HepG2 (cell line): Measurements from ENCODE around the gene PPP1R1A. TPM values are rescaled to one million over a fixed set of nuclear protein-coding genes. Genes with fewer than 3 reads are reported as not detected.
A peak's percentile ranks its signal among the peaks of the same experiment; 100 is the strongest.

Experiments used
- ATAC-seq: fragments of 200-7000 bp; cut with Tn5 transposase; 3 replicates; pipeline ENCODE4 v1.9.1; 2020; ENCODE audit warnings: mild to moderate bottlenecking, moderate library complexity
- BruUV-seq: library from RNA; stranded (reverse); fragments of 400-500 nt; replicated peaks from 2 replicates; lab custom pipeline; 2021; lab: Mats Ljungman, UMichigan
- CTCF ChIA-PET: fragments of 300-600 bp; formaldehyde crosslinking; extraction: SDS; loops from one replicate; lab custom pipeline; 2021; ENCODE audit warnings: low total read pairs, inconsistent platforms, low intra/inter-chr PET ratio; lab: Yijun Ruan, JAX
- POLR2A ChIA-PET: fragments of 350-600 bp; sonication (Branson Sonifier 250); formaldehyde crosslinking; loops from one replicate; lab custom pipeline; 2020; ENCODE audit warnings: antibody characterized with exemption, inconsistent platforms; lab: Yijun Ruan, JAX
- DNase-seq: peaks from one replicate; pipeline ENCODE4 v3.0.0-alpha.2; 2015; ENCODE audit warnings: low spot score
- FAIRE-seq: peaks from 3 replicates; lab custom pipeline; 2011; peaks lifted over from hg19 to GRCh38; lab: Jason Lieb, UNC
- H2AFZ ChIP-seq: one replicate; pipeline ENCODE4 v1.6.1; 2011; ENCODE audit warnings: low read length, inconsistent platforms
- H3K27ac ChIP-seq: fragments of 300-600 bp; 3 replicates; pipeline ENCODE4 v1.8.0; 2011; ENCODE audit warnings: mixed run types, mild to moderate bottlenecking, mixed read lengths, low read length, inconsistent platforms; ENCODE audit not compliant: insufficient read depth; ENCODE audit errors: extremely low read length
- H3K27me3 ChIP-seq, 2 experiments: fragments of 200-600 bp in 1 of 2; 2 replicates in 1 of 2; 3 replicates in 1 of 2; pipeline versions ENCODE4 v1.6.0 to v1.8.0; 2011; ENCODE audit warnings: low read length in 2 of 2, mild to moderate bottlenecking in 2 of 2, moderate library complexity in 2 of 2, inconsistent platforms in 1 of 2; ENCODE audit not compliant: insufficient read depth in 2 of 2, control insufficient read depth in 1 of 2
- H3K36me3 ChIP-seq, 2 experiments: fragments of 200-600 bp in 1 of 2; replicated peaks in 1 of 2; 2 replicates in 1 of 2; 3 replicates in 1 of 2; pipeline versions ENCODE4 v1.5.1 to v1.8.0; 2011; ENCODE audit warnings: low read length in 2 of 2, inconsistent platforms in 1 of 2; ENCODE audit not compliant: insufficient read depth in 2 of 2, control insufficient read depth in 1 of 2
- H3K4me1 ChIP-seq: 2 replicates; pipeline ENCODE4 v1.5.1; 2012; ENCODE audit warnings: low read length, inconsistent platforms; ENCODE audit not compliant: insufficient read depth
- H3K4me2 ChIP-seq: 2 replicates; pipeline ENCODE4 v1.6.0; 2011; ENCODE audit warnings: low read depth, low read length, inconsistent platforms
- H3K4me3 ChIP-seq, 3 experiments: fragments of 200-600 bp in 1 of 3; sonication (generic), shearing (Covaris generic) in 1 of 3; replicated peaks in 1 of 3; 2 replicates each; pipeline ENCODE4 v1.5.1; 2011 to 2016; ENCODE audit warnings: low read length in 3 of 3, inconsistent platforms in 2 of 3, low read depth in 2 of 3, mild to moderate bottlenecking in 2 of 3, control low read depth in 1 of 3, mixed read lengths in 1 of 3; ENCODE audit not compliant: insufficient read depth in 1 of 3
- H3K79me2 ChIP-seq: one replicate; pipeline ENCODE4 v1.6.1; 2011; ENCODE audit warnings: low read length, inconsistent platforms; ENCODE audit not compliant: insufficient read depth
- H3K9ac ChIP-seq: 2 replicates; pipeline ENCODE4 v1.6.0; 2011; ENCODE audit warnings: mild to moderate bottlenecking, low read depth, low read length, inconsistent platforms; ENCODE audit not compliant: insufficient read depth
- H3K9me3 ChIP-seq: 2 replicates; pipeline ENCODE4 v1.5.1; 2012; ENCODE audit warnings: mild to moderate bottlenecking, low read length
- H4K20me1 ChIP-seq: 2 replicates; pipeline ENCODE4 v1.6.0; 2011; ENCODE audit warnings: inconsistent platforms, mild to moderate bottlenecking, low read length, moderate library complexity; ENCODE audit not compliant: insufficient read depth
- DPF2 ChIP-seq: sonication (generic); formaldehyde crosslinking; IDR thresholded peaks from 2 replicates; pipeline ENCODE4 v1.4.0; 2020; ENCODE audit warnings: mild to moderate bottlenecking, low read depth, missing genetic modification reagents, borderline replicate concordance
- EP300 ChIP-seq, 3 experiments: sonication (generic) in 1 of 3; formaldehyde crosslinking in 1 of 3; IDR thresholded peaks; 2 replicates each; pipeline versions ENCODE4 v1.5.1 to v1.6.1; 2011 to 2020; ENCODE audit warnings: low read depth in 2 of 3, low read length in 2 of 3, borderline replicate concordance in 1 of 3, improper control_type of control experiment in 1 of 3, mild to moderate bottlenecking in 1 of 3, missing genetic modification reagents in 1 of 3, moderate library complexity in 1 of 3
- GTF3A ChIP-seq: sonication (generic); formaldehyde crosslinking; conservative IDR thresholded peaks from 2 replicates; pipeline ENCODE4 v1.4.0; 2020; ENCODE audit warnings: mild to moderate bottlenecking, missing genetic modification reagents
- HNRNPK ChIP-seq: fragments of 200-400 bp; formaldehyde crosslinking; IDR thresholded peaks from 2 replicates; pipeline ENCODE4 v1.6.1; 2018; ENCODE audit warnings: low read length, low read depth, moderate library complexity, mild to moderate bottlenecking; ENCODE audit not compliant: poor library complexity, severe bottlenecking
- LBX2 ChIP-seq: sonication (generic); formaldehyde crosslinking; IDR thresholded peaks from 2 replicates; pipeline ENCODE4 v1.5.0; 2020; ENCODE audit warnings: missing genetic modification reagents, mild to moderate bottlenecking, borderline replicate concordance
- MAFK ChIP-seq, 2 experiments: IDR thresholded peaks in 1 of 2; conservative IDR thresholded peaks in 1 of 2; 2 replicates each; pipeline ENCODE4 v1.6.1; 2011; ENCODE audit warnings: improper control_type of control experiment in 2 of 2, low read length in 2 of 2
- PAX8 ChIP-seq: sonication (generic); formaldehyde crosslinking; IDR thresholded peaks from 2 replicates; pipeline ENCODE4 v1.8.0; 2022; ENCODE audit warnings: mild to moderate bottlenecking, missing genetic modification reagents, borderline replicate concordance
- RERE ChIP-seq: IDR thresholded peaks from 2 replicates; pipeline ENCODE4 v1.6.1; 2016; ENCODE audit warnings: low read depth, missing genetic modification reagents, missing compliant biosample characterization
- SMC3 ChIP-seq: IDR thresholded peaks from 2 replicates; pipeline ENCODE4 v1.6.1; 2011; ENCODE audit warnings: low read length, improper control_type of control experiment
- SRF ChIP-seq: IDR thresholded peaks from 2 replicates; pipeline ENCODE4 v1.6.1; 2011; ENCODE audit warnings: mild to moderate bottlenecking, low read depth, low read length, moderate library complexity
- TFE3 ChIP-seq: IDR thresholded peaks from 2 replicates; pipeline ENCODE4 v1.6.1; 2016
- ZBTB8A ChIP-seq: sonication (generic); formaldehyde crosslinking; IDR thresholded peaks from 2 replicates; pipeline ENCODE4 v1.4.0; 2020; ENCODE audit warnings: mild to moderate bottlenecking, low read depth, missing genetic modification reagents, borderline replicate concordance
- ZNF530 ChIP-seq: sonication (generic); formaldehyde crosslinking; IDR thresholded peaks from 2 replicates; pipeline ENCODE4 v1.5.0; 2020; ENCODE audit warnings: low read depth, mild to moderate bottlenecking, missing genetic modification reagents
- ZNF737 ChIP-seq: sonication (generic); formaldehyde crosslinking; IDR thresholded peaks from 2 replicates; pipeline ENCODE4 v1.5.0; 2020; ENCODE audit warnings: missing genetic modification reagents, mild to moderate bottlenecking, borderline replicate concordance
- WGBS: methylation state at CpG from one replicate; pipeline ENCODE4 v1.1.6; 2017; ENCODE audit warnings: low lambda C conversion rate; 5-methylcytosine and 5-hydroxymethylcytosine counted together
- in situ Hi-C: cut with HindIII; loops from 2 replicates; pipeline ENCODE4 v1.10.0; 2017; ENCODE audit warnings: low pct_unique_long_range_greater_than_20kb; ENCODE audit not compliant: extremely low pct_ligation_motif_present
- intact Hi-C: fragments of 100-400 bp; cut with micrococcal nuclease; formaldehyde crosslinking; loops from one replicate; pipeline ENCODE4 v1.10.0; 2022; ENCODE audit not compliant: unreplicated experiment
- polyA plus RNA-seq, 8 experiments: library from polyadenylated mRNA; depleted of rRNA in 3 of 8; stranded (reverse) in 7 of 8; unstranded in 1 of 8; fragments of >200 nt; fragmentation: Illumina TruSeq in 4 of 8; extraction: Trizol in 4 of 8; gene quantifications; 2 replicates each; pipeline versions ENCODE4 v1.2.1 to v1.2.3, GENCODE V29; 2011 to 2016; ENCODE audit warnings: low read depth in 4 of 8, missing spikeins in 1 of 8, mixed read lengths in 1 of 8; ENCODE audit not compliant: insufficient read depth in 1 of 8
- total RNA-seq, 5 experiments: library from RNA; depleted of rRNA; stranded (reverse); fragments of >200 nt; fragmentation: Illumina TruSeq; extraction: Trizol; gene quantifications; 2 replicates each; pipeline ENCODE4 v1.2.3, GENCODE V29; 2016; ENCODE audit warnings: low read depth in 1 of 5

The PPP1R1A gene
- total and polyA plus RNA-seq, 2 of the 13 experiments (the other 11 are each of a cell fraction or from before 2014, with no cell fraction given), result 0.20 TPM; not detected in 1

- TF ChIP-seq PAX8 (CRISPR knock-in tag) (no peak), DPF2 (CRISPR knock-in tag) (no peak), SRF (no peak), ZNF737 (CRISPR knock-in tag) (no peak), GTF3A (CRISPR knock-in tag) (no peak), ZBTB8A (CRISPR knock-in tag) (no peak), HNRNPK (no peak), SMC3 (no peak), LBX2 (CRISPR knock-in tag) (no peak), ZNF530 (CRISPR knock-in tag) (no peak)
Observed at GRCh38 chr12:54592316-54592715, 3.9 kb upstream of the PPP1R1A start (continued).

- Histone ChIP-seq H3K36me3 (no peaks in the 10 kb centered on the region), H2AFZ (no peak overlapping the region), H3K4me2 (no peak overlapping the region), H3K79me2 (no peaks in the 10 kb centered on the region), H3K9ac (no peak overlapping the region), H3K27ac (no peak overlapping the region), H3K27me3 (peaks cover 4 to 70% of the 10 kb centered on the region in 2 experiments), H3K4me1 (peaks cover 14% of the 10 kb centered on the region), H3K4me3 (no peak overlapping the region), H4K20me1 (no peaks in the 10 kb centered on the region), H3K9me3 (no peaks in the 10 kb centered on the region)
- intact Hi-C loops, result no loop called here
- BruUV-seq, result no TSS peak
- ATAC-seq (no peak), DNase-seq (no peak), FAIRE-seq (no peak)
- ChIA-PET POLR2A (no interaction called here), CTCF (no interaction called here)
- 38% methylated on average over 6 of the region's 7 CpGs for WGBS
- in situ Hi-C loops, result no loop called here
- TF ChIP-seq EP300 (IDR thresholded peaks at IDR 0.05; ENCODE audit: low read depth in 2 of 2, low read length in 2 of 2) (no peak), EP300 (CRISPR knock-in tag; IDR thresholded peaks at IDR 0.05; ENCODE audit: borderline replicate concordance) (no peak), TFE3 (CRISPR knock-in tag) (no peak), RERE (CRISPR knock-in tag) (no peak), MAFK (conservative IDR thresholded peaks at IDR 0.05 in 1 of 2, IDR thresholded peaks at IDR 0.05 in 1 of 2; ENCODE audit: low read length in 2 of 2) (peak in 1 of 2 experiments; percentile 37; a peak in 1 of 4 replicates)
Observed at GRCh38 chr12:54590978-54591591, 2.6 kb upstream of the PPP1R1A start.
